Kidney epithelial cell (primary cell): Measurements from ENCODE around the gene GAST. TPM values are rescaled to one million over a fixed set of nuclear protein-coding genes. Genes with fewer than 3 reads are reported as not detected.

ENCODE experiments used
- DNase-seq: peaks from one replicate; pipeline ENCODE4 v3.0.0-alpha.2; 2010; ENCODE audit warnings: low read depth
- H3K27me3 ChIP-seq: 2 replicates; pipeline ENCODE4 v1.6.0; 2011; ENCODE audit warnings: low read length; ENCODE audit not compliant: control insufficient read depth, insufficient read depth
- H3K36me3 ChIP-seq: 2 replicates; pipeline ENCODE4 v1.5.1; 2011; ENCODE audit warnings: low read length; ENCODE audit not compliant: control insufficient read depth, insufficient read depth
- H3K4me3 ChIP-seq: 2 replicates; pipeline ENCODE4 v1.5.1; 2011; ENCODE audit warnings: low read depth, mild to moderate bottlenecking, control low read depth, low read length
- CTCF ChIP-seq: IDR thresholded peaks from 2 replicates; pipeline ENCODE4 v1.5.1; 2011; ENCODE audit warnings: mild to moderate bottlenecking, moderate library complexity, low read length, control low read depth, inconsistent platforms; ENCODE audit not compliant: insufficient read depth, poor library complexity, severe bottlenecking
- total RNA-seq: library from RNA; depleted of rRNA; stranded (reverse); fragments of >200 nt; gene quantifications from 2 replicates; pipeline ENCODE4 v1.2.3, GENCODE V29; 2015

The GAST gene
- total RNA-seq, 1 donor from 2014 or later: not detected

GRCh38 chr17:41688641-41689496, 23.3 kb upstream of the GAST start, which contains the start of gene EIF1:
Gene EIF1, plus strand, starts transcription at chr17:41688885. Its CDS starts 154 bp downstream, at chr17:41689039.
- Histone ChIP-seq H3K27me3 (no peaks in the 10 kb centered on the region), H3K36me3 (peaks cover 7% of the 10 kb centered on the region), H3K4me3 (peak within 1 kb of the TSS; percentile 87)
- no peak for TF ChIP-seq CTCF
- peak; percentile 98 for DNase-seq

DNA sequence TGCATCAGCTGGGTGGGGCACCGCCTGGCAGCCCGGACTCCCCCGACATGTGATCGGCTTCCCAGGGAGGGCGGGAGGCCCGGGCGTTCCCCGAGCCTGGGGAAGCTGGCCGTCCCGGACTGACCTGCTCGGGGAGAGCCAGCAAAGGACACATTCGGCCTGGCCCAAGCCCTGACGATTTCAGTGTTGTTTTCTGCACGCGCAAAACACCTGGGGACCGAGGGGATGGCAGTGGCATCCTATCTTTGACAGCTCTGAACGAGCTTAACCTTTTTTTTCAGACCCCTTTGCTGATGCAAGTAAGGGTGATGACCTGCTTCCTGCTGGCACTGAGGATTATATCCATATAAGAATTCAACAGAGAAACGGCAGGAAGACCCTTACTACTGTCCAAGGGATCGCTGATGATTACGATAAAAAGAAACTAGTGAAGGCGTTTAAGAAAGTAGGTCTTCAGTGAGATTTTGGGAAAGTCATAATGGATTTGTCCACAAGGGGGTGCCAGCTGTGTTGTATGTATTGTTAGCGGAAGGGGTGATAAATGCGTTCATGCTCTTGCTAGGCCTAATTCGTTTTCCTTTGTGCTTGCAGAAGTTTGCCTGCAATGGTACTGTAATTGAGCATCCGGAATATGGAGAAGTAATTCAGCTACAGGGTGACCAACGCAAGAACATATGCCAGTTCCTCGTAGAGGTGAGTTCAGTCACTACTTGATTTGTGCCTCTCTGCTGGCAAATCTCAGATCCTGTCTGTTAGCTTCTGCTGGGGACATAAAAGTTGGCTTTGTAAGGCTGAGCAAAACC, 22.4 kb upstream of the GAST start:
- Histone ChIP-seq H3K4me3 (peak overlapping the region; percentile 87), H3K27me3 (no peaks in the 10 kb centered on the region), H3K36me3 (peaks cover 7% of the 10 kb centered on the region)
- TF ChIP-seq CTCF: peak; percentile 50
- DNase-seq: no peak

GRCh38 chr17:41690497-41690896, 21.6 kb upstream of the GAST start:
- peak overlapping the region; percentile 87 for H3K4me3 ChIP-seq
- no peaks in the 10 kb centered on the region for H3K27me3 ChIP-seq
- H3K36me3 ChIP-seq: peaks cover 7% of the 10 kb centered on the region
- DNase-seq: no peak
- no peak for TF ChIP-seq CTCF

GRCh38 chr17:41691031-41691777, 20.9 kb upstream of the GAST start:
- Histone ChIP-seq H3K4me3 (no peak overlapping the region), H3K27me3 (no peaks in the 10 kb centered on the region), H3K36me3 (peaks cover 7% of the 10 kb centered on the region)
- no peak for DNase-seq
- no peak for TF ChIP-seq CTCF

GRCh38 chr17:41692722-41693521, 19.2 kb upstream of the GAST start:
- H3K36me3 ChIP-seq: peaks cover 7% of the 10 kb centered on the region
- no peaks in the 10 kb centered on the region for H3K27me3 ChIP-seq
- no peak for TF ChIP-seq CTCF
- no peak for DNase-seq
- H3K4me3 ChIP-seq: no peak overlapping the region
